HepG2 (cell line): Measurements from ENCODE around the gene LYRM2.

Experiments
- BCL6 ChIP-seq: IDR thresholded peaks from 2 replicates; pipeline ENCODE4 v1.6.1; 2016; ENCODE audit warnings: missing genetic modification reagents, missing compliant biosample characterization
- POLR2A ChIP-seq, 2 experiments: IDR thresholded peaks; 2 replicates each; pipeline ENCODE4 v1.6.1; 2011; ENCODE audit warnings: low read depth in 2 of 2, low read length in 2 of 2, mild to moderate bottlenecking in 1 of 2, moderate library complexity in 1 of 2; ENCODE audit not compliant: insufficient read depth in 1 of 2
- ZNF776 ChIP-seq: sonication (generic); formaldehyde crosslinking; IDR thresholded peaks from 2 replicates; pipeline ENCODE4 v1.4.0; 2020; ENCODE audit warnings: mild to moderate bottlenecking, missing genetic modification reagents
- TF ChIP-seq, protein P1 (sequence below): fragments of 450-650 bp; IDR thresholded peaks from 2 replicates; pipeline ENCODE4 v1.6.1; 2017; ENCODE audit warnings: mild to moderate bottlenecking

DNA sequence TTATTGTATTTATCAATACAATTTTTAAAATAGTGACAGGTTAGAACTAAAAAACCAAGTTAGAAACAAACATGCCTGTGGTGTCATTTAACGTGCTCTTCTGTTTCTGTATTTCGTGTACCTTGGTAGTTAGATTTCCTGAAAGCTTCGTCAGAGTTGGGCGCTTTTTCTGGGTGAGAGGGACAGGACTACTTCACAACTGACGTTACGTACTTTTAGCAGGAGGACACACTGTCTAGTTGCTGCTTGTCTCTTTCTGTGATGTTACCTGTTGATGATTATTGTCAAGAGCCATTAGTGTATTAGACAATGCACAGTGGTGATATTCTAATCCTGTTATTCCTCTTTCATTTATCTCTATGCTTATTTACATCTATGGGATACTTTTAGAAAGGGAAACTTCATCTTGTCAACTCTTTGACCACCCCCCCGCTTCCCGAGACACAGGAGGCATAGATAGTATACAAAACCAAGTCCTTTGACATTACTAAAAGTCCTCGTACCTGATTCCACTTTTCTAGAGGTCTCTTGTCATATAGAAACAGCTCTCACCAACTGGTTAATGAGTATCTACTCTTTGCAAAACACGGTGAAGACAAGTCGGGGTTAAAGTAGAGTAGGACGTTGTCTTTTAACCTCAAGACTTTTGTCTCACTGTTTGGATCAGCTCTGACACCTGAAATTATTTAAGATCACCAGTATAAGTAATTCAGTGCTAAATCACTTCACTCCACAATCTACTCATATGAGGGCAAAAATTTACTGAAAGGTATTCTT is 96.3 kb downstream of the LYRM2 start:
- TF ChIP-seq, protein P1, sequence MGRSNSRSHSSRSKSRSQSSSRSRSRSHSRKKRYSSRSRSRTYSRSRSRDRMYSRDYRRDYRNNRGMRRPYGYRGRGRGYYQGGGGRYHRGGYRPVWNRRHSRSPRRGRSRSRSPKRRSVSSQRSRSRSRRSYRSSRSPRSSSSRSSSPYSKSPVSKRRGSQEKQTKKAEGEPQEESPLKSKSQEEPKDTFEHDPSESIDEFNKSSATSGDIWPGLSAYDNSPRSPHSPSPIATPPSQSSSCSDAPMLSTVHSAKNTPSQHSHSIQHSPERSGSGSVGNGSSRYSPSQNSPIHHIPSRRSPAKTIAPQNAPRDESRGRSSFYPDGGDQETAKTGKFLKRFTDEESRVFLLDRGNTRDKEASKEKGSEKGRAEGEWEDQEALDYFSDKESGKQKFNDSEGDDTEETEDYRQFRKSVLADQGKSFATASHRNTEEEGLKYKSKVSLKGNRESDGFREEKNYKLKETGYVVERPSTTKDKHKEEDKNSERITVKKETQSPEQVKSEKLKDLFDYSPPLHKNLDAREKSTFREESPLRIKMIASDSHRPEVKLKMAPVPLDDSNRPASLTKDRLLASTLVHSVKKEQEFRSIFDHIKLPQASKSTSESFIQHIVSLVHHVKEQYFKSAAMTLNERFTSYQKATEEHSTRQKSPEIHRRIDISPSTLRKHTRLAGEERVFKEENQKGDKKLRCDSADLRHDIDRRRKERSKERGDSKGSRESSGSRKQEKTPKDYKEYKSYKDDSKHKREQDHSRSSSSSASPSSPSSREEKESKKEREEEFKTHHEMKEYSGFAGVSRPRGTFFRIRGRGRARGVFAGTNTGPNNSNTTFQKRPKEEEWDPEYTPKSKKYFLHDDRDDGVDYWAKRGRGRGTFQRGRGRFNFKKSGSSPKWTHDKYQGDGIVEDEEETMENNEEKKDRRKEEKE = no peak
- TF ChIP-seq POLR2A (IDR thresholded peaks at IDR 0.05; ENCODE audit: insufficient read depth in 1 of 2, low read depth in 2 of 2, low read length in 2 of 2) = no peak
- no peak for TF ChIP-seq ZNF776 (CRISPR knock-in tag)
- no peak for TF ChIP-seq BCL6 (CRISPR knock-in tag)
